Stimulated activated CD8-positive, alpha-beta memory T cell treated with anti-CD3 and anti-CD28 coated beads, Interleukin-15, amount 100 ng/mL, for 48 hours (primary cell): Measurements from ENCODE around the gene SENP6.
"Not testable (repeated sequence)": the region's sequence is repeated elsewhere in the genome, so short reads cannot be mapped to it uniquely, and the experiment has no call there.

ENCODE experiments used
- DNase-seq, 2 donors: peaks; one replicate each; pipeline ENCODE4 v3.0.0-alpha.2; 2020; ENCODE audit warnings: low read depth in 2 of 2

The SENP6 gene

DNA sequence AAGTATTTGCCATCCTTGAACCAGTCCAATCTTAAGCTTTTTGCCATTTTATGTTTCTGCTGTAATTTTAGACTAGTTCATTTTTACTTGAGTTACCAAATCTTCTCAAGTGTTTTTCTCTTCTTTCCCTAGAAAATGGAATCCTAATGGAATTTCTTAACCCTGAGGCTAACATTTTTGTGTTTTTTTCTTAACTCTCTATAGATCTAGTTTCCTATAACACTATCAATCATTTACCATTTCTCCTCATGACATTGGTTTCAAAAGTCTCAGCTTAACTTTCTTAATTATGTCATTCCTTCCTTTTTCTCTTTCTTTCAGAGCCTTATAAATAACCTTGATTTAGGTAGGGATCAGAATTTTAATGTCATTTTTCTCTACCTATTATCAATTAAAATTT lies 54.8 kb downstream of the SENP6 start:
- DNase-seq = no peak

DNA sequence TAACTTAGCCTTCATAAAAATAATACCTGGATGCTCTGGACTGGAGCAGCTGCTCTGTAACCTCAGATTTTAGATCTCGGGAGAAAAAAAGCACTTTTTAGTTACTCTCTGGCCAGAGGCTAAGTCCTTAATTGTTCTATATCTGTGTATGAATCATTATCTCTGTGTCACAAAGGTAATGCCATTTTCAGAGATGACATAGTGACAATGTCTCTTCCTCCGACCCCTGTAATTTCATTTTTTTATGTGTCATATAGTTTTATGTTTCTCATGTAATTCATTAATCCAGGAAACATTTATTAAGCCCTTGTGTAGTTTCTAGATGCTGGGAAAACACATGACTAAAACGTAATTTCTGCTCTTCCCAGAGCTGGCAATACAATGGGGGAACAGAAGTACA lies 55.6 kb downstream of the SENP6 start:
- no peak for DNase-seq

DNA sequence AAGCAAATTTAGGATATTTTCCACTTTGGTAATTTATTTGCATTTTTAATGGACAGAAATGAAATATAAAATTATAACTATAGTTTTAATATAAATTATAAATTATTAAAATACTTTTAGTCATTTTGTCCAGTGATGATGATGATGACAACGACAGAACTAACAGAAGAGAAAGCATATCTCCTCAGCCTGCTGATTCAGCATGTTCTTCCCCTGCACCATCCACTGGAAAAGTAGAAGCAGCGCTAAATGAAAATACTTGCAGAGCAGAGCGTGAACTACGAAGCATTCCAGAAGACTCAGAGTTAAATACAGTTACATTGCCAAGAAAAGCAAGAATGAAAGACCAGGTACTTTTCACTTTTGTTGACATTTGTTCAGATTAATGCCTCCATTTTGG lies 64.9 kb downstream of the SENP6 start:
- DNase-seq = no peak

DNA sequence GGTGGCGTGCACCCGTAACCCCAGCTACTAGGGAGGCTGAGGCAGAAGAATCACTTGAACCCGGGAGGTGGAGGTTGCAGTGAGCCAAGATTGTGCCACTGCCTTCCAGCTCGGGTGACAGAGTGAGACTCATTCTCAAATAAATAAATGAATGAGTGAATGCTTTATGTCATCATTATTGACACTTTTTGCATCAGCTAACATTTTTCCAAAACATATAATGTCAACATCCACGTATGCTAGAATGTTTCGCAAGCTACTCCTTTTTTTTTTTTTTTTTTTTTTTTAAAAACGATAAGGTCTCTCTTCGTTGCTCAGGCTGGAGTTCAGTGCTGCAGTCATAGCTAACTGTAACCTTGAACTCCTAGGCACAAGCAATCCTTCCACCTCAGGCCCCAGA lies 72.2 kb downstream of the SENP6 start:
- DNase-seq = no peak

DNA sequence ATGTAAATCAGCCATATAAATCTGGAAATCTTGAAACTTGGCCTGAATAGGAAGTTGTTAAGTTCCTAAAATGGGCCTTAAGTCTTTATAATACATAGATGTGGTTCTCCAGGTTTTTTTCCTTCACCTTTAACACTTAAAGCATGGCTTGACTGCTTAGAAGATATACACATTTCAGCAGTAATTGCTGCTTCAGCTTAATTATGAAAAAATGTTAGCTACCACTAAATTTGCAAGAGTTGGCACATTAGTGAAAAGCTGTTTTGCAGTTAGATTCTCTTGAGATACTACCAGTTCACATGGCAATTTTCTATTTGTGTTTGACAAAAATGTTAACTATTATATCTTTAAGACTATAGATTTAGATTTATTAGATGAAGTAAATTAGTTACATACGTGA lies 74.7 kb downstream of the SENP6 start:
- DNase-seq = no peak

DNA sequence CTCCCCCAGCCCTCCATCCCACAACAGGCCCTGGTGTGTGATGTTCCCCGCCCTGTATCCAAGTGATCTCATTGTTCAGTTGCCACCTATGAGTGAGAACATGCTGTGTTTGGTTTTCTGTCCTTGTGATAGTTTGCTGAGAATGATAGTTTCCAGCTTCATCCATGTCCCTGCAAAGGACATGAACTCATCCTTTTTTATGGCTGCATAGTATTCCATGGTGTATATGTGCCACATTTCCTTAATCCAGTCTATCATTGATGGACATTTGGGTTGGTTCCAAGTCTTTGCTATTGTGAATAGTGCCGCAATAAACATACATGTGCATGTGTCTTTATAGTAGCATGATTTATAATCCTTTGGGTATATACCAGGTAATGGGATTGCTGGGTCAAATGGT lies 80.9 kb downstream of the SENP6 start:
- DNase-seq = not testable (repeated sequence)

DNA sequence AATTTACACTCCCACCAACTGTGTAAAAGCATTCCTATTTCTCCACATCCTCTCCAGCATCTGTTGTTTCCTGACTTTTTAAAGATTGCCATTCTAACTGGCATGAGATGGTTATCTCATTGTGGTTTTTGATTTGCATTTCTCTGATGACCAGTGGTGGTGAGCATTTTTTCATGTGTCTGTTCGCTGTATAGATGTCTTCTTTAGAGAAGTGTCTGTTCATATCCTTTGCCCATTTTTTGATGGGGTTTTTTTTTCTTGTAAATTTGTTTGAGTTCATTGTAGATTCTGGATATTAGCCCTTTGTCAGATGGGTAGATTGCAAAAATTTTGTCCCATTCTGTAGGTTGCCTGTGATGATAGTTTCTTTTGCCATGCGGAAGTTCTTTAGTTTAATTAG lies 81.3 kb downstream of the SENP6 start:
- DNase-seq = not testable (repeated sequence)

DNA sequence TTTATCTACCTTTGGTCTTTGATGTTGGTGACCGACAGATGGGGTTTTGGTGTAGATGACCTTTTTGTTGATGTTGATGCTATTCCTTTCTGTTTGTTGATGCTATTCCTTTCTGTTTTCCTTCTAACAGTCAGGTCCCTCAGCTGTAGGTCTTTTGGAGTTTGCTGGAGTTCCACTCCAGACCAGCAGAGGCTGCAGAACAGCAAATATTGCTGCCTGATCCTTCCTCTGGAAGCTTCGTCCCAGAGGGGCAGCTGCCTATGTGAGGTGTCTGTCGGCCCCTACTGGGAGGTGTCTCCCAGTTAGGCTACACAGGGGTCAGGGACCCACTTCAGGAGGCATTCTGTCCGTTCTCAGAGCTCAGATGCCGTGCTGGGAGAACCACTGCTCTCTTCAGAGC lies 85.9 kb downstream of the SENP6 start:
- DNase-seq = not testable (repeated sequence)

DNA sequence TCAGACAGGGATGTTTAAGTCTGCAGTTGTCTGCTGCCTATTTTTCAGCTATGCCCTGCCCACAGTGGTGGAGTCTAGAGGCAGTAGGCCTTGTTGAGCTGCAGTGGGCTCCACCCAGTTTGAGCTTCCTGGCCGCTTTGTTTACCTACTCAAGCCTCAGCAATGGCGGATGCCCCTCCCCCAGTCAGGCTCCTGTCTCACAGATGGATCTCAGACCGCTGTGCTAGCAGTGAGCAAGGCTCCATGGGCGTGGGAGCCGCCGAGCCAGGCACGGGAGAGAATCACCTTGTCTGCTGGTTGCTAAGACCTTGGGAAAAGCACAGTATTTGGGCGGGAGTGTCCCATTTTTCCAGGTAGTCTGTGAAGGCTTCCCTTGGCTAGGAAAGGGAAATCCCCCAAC lies 86.3 kb downstream of the SENP6 start:
- not testable (repeated sequence) for DNase-seq

DNA sequence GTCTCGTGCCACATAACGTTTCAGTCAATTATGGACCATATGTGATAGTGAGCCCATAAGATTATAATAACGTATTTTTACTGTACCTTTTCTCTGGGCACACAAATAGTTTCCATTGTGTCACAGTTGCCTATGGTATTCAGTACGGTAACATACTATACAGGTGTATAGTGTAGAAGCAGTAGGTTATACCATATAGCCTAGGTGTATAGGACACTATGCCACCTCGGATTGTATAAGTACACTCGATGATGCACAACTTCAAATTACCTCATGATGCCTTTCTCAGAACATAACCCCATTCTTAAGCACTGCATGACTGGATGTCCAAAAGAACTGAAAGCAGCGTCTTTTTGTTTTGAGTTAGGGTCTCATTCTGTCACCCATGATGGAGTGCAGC lies 87.9 kb downstream of the SENP6 start:
- DNase-seq = no peak

DNA sequence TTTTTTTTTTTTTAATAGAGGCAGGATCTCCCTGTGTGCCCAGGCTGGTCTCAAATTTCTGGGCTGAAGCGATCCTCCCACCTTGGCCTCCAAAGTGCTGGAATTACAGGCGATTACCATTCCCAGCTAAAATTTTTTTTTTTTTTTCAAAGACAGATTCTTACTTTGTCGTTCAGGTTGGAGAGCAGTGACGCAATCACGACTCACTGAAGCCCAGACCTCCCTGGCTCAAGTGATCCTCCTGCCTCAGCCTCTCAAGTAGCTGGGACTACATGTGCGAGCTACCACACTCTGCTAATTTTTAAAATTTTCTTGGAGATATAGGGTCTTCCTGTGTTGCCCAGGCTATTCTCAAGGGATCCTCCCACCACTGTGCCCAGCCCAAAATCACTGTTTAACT lies 89.3 kb downstream of the SENP6 start:
- DNase-seq = no peak

DNA sequence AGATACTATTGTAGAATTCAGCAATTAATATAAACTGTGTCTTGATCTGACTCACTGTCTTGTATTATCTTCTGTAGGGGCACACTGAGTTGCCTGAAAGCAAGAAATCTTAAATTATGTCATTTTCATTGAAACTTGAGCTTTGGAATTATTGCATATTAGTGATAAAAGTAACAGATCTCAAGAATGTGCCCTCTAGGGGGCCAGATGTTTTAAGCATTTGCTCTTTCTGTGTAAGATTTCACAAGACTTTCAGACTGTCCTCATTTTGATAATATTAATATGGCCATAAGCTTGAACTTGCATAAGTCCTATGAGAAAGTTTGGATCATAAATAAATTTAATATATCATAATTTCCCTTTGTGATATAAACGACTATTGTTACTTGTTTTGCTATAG lies 91.9 kb downstream of the SENP6 start:
- DNase-seq = no peak

DNA sequence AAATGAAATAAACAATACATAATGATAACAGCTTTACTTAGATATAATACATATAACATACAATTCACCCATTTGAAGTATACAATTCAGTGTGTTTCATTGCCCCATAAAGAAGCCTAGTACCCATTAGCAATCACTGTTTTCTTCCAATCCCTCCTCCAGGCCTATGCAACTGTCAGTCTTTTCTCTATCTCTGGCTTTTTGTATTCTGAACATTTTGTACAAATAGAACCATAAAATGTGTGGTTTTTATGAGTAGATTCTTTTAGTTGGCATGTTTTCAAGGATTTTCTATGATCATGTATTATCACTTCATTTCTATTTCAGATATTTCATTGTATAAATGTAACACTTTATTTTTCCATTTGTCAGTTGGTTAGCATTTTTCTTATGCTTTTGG lies 92.7 kb downstream of the SENP6 start:
- no peak for DNase-seq

DNA sequence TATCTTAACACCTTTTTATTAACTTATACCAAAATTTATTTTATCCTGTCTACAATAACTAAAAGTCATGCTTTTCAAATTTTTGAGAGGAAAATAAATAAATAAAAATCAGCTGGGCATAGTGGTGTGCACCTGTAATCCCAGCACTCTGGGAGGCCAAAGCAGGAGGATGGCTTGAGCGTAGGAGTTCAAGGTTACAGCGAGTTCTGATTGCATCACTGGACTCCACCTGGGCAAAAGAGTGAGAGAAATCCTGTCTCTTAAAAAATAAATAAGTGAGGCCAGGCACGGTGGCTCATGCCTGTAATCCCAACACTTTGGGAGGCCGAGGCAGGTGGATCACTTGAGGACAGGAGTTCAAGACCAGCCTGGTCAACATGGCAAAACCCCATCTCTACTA lies 106.7 kb downstream of the SENP6 start:
- DNase-seq = not testable (repeated sequence)

DNA sequence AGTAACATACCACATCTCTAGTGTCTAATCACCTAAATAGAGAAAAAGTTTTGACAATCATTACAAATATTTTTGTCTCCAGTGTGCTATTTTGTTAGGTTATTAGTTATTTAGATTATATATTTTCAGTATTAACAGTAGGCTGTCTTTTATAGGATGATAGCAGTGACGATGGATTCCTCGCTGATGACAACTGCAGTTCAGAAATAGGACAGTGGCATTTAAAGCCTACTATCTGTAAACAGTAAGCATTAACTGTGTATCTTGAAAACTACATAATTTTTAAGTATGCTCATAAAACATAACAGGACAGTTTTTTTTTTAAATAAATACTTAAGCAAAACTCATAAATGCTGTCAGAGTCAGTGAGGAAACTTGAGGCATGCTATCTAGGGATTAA lies 109.5 kb downstream of the SENP6 start:
- no peak for DNase-seq

DNA sequence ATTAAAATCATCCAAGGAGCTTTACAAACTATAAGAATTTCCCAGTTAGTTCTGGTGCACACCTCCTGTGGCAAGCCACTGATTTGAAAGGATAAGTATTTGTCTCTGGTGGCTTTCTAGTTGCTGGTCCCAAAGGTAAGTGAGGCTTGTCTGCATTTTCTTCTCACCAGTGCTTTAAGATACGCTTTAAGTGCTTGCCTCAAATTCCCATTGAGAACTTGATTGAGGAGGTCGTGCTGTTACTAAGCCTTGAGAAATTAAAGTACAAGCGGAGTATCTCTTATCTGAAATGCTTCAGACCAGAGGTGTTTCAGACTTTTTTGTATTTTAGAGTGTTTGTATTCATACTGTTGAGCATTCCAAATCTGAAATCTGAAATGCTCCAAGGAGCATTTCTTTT lies 117.5 kb downstream of the SENP6 start:
- DNase-seq = no peak

DNA sequence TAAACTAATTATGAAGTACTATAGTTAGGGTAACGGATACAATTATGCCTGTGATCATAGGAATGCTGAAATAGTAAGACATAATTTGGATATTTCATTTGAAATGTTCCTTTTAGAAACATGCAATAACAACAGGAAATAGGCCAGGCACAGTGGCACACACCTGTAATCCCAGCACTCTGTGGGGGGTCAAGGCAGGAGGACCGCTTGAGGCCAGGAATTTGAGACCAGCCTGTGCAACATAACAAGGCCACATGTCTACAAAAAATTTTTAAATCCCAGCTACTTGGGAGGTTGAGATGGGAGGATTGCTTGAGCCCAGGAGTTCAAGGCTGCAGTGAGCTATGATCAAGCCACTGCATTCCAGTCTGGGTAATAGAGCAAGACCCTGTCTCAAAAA lies 121.7 kb downstream of the SENP6 start:
- DNase-seq = no peak

DNA sequence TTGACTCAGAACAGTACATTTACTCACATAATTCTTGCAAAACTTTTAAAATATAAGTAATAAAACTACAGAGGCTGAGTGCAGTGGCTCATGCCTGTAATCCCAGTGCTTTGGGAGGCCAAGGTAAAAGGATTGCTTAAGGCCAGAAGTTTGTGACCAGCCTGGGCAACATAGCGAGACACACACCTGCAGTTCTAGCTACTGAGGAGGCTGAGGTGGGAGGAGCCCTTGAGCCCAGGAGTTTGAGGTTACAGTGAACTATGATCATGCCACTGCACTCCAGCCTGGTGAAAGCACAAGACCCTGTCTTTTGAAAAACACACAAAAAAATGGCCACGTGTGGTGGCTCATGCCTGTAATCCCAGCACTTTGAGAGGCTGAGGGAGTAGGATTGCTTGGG lies 125.5 kb downstream of the SENP6 start:
- DNase-seq = no peak

DNA sequence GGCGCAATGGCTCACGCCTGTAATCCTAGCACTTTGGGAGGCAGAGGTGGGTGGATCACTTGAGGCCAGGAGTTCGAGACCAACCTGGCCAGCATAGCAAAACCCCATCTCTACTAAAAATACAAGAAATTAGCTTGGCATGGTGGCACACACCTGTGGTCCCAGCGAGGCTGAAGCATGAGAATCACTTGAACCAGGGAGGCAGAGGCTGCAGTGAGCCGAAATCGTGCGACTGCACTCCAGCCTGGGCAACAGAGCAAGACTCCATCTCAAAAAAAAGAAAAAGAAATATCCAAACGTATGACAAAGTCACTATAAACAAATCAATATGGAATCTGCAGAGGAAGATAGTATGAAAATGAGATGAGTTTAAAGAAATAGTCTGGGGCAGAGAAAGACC lies 129.3 kb downstream of the SENP6 start:
- DNase-seq = not testable (repeated sequence)

DNA sequence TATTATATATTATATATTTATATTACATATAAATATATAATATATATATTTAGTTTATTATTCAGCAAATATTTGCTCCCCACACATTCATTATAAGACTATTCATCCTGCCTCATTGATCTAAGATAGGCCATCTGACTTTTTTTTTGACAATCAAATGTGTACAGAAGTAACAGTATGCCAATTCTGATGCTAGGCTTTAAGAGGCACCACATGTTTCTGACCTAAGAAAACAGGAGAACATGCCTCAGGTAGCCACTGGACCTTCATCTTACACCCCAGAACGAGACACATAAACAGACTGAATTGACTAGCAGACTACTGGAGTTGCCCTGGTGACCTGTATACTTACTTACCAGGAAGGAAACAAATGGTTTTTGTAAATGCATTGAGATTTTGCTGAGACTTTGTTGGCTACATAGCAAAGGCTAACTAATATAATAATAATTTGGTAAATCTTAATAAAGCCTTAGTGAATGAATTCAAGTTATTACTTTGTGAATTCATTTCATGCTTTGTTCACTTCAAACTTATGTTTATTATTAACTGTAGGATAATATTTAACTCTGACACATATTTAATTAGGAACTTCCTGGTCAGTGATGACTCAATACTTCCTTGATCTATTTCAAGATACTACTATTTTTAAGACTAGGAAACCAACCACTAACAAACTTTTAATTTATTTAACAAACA lies 134.0 kb downstream of the SENP6 start:
- no peak for DNase-seq

DNA sequence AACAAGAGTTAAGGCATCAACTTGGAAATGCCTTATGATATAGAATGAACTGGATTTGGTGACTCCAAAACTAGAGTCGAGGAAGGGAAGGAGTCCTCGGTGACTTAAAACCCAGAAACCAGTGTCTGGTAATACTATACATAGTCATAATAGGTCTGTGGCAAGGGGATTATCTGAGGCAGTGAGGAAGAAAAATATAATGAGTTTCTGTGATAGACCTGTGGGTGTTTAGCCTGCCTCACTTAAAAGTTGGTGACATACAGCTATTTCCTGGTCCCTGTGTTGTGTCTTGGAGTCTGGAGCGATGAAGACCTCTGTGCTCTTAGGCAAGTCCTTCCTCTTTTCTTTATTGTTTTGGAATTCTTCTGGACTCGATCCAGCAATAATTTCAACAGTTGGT lies 142.3 kb downstream of the SENP6 start:
- no peak for DNase-seq

DNA sequence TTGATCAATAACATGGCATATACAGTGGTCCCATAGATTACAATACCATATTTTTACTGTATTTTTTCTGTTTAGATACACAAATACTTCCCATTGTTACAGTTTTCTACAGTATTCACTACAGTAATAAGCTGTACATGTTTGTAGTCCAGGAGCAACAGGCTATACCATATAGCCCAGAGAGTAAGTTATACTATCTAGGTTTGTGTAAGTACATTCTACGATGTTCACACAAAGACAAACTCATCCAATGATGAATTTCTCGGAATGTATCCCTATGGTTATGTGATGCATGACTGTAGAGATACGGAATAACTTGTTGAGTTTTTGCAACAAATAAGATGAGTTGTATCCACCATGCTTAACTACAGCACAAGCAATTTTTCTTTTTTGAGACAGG lies 143.7 kb downstream of the SENP6 start:
- DNase-seq = no peak

DNA sequence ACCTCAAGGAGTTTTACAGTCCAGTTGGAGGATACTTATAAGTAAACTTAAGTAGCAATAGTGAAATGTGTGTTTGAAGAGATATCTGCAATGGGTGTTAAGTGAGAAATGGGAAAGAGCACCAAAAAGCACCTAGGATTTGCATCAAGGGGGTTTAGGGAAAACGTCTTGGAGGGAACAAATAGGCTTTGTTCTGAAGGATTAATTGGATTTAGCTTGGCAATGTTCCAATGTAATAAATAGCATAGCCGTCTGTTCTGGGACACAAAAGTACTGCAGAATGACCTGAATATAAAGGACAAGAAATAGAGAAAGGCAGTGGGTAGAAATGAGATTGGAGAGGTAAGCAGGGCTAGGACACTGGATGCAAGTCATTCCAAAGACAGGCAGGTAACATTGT lies 144.5 kb downstream of the SENP6 start:
- no peak for DNase-seq
